ENCODE results near the gene ZNF341.
A peak's percentile ranks its signal among the peaks of the same experiment; 100 is the strongest.

Gene ZNF341

GRCh38 chr20:33812908-33813462 is 81.2 kb downstream of the ZNF341 start:
- Histone ChIP-seq H3K4me2 (ENCODE audit: insufficient read depth, low read length, poor library complexity, severe bottlenecking) (peak overlapping the region; percentile 69), H4K8ac (ENCODE audit: low read depth, low read length) (no peak overlapping the region), H3K4me3 (ENCODE audit: low read length in 2 of 2) (peak overlapping the region in 1 of 2 donors; percentile 88), H2BK120ac (ENCODE audit: low read depth, low read length) (no peak overlapping the region), H3K27ac (replicated peaks; ENCODE audit: low read length) (no peak overlapping the region), H3K79me1 (ENCODE audit: low read depth, low read length) (peaks cover 12% of the 10 kb centered on the region), H2BK12ac (ENCODE audit: low read length) (no peak overlapping the region), H2AK5ac (ENCODE audit: low read depth, low read length) (no peak overlapping the region), H2BK15ac (ENCODE audit: low read length) (no peak overlapping the region), H3K9ac (ENCODE audit: low read depth, low read length, poor library complexity) (no peak overlapping the region), H3K36me3 (replicated peaks in 1 of 2; ENCODE audit: control insufficient read depth in 2 of 2, insufficient read depth in 2 of 2, low read length in 2 of 2) (peaks cover 0 to 15% of the 10 kb centered on the region in 2 donors), H3K27me3 (ENCODE audit: control insufficient read depth in 3 of 3, insufficient read depth in 3 of 3, low read depth in 1 of 3, low read length in 3 of 3) (no peaks in the 10 kb centered on the region), H3K23ac (ENCODE audit: low read depth, low read length, poor library complexity) (no peak overlapping the region), H4K91ac (ENCODE audit: low read depth, low read length, poor library complexity) (no peak overlapping the region), H3K14ac (ENCODE audit: low read length) (no peak overlapping the region), H3K4ac (ENCODE audit: low read length) (no peak overlapping the region), H3K4me1 (ENCODE audit: control insufficient read depth in 2 of 2, insufficient read depth in 1 of 2, low read depth in 1 of 2, low read length in 2 of 2) (peaks cover 5% of the 10 kb centered on the region in 2 donors), H2AFZ (ENCODE audit: low read length) (no peak overlapping the region), H2BK5ac (ENCODE audit: low read length) (no peak overlapping the region), H3K9me3 (replicated peaks in 1 of 2; ENCODE audit: control insufficient read depth in 2 of 2, insufficient read depth in 1 of 2, low read depth in 1 of 2, low read length in 2 of 2) (no peaks in the 10 kb centered on the region), H3K18ac (ENCODE audit: low read length) (no peak overlapping the region)
- no CpG with 5 or more reads among the region's 10 CpGs for WGBS, 2 donors (ENCODE audit: extremely low coverage in 2 of 2, insufficient read length in 2 of 2, insufficient replicate concordance in 1 of 2)
- DNase-seq (ENCODE audit: low spot score): no peak

- Histone ChIP-seq H3K14ac (ENCODE audit: low read length) (no peak overlapping the region), H3K4me2 (ENCODE audit: insufficient read depth, low read length, poor library complexity, severe bottlenecking) (no peak overlapping the region), H3K23ac (ENCODE audit: low read depth, low read length, poor library complexity) (no peak overlapping the region), H2AFZ (ENCODE audit: low read length) (no peak overlapping the region), H3K27me3 (ENCODE audit: control insufficient read depth in 3 of 3, insufficient read depth in 3 of 3, low read depth in 1 of 3, low read length in 3 of 3) (no peaks in the 10 kb centered on the region), H3K27ac (replicated peaks; ENCODE audit: low read length) (no peak overlapping the region), H3K79me1 (ENCODE audit: low read depth, low read length) (peaks cover 12% of the 10 kb centered on the region), H3K18ac (ENCODE audit: low read length) (no peak overlapping the region), H2BK5ac (ENCODE audit: low read length) (no peak overlapping the region), H2BK12ac (ENCODE audit: low read length) (no peak overlapping the region), H3K4me3 (ENCODE audit: low read length in 2 of 2) (no peak overlapping the region), H3K9me3 (replicated peaks in 1 of 2; ENCODE audit: control insufficient read depth in 2 of 2, insufficient read depth in 1 of 2, low read depth in 1 of 2, low read length in 2 of 2) (no peaks in the 10 kb centered on the region), H3K4ac (ENCODE audit: low read length) (no peak overlapping the region), H4K8ac (ENCODE audit: low read depth, low read length) (peak overlapping the region; percentile 67), H3K9ac (ENCODE audit: low read depth, low read length, poor library complexity) (peak overlapping the region; percentile 18), H3K36me3 (replicated peaks in 1 of 2; ENCODE audit: control insufficient read depth in 2 of 2, insufficient read depth in 2 of 2, low read length in 2 of 2) (peaks cover 0 to 15% of the 10 kb centered on the region in 2 donors), H2BK120ac (ENCODE audit: low read depth, low read length) (no peak overlapping the region), H2BK15ac (ENCODE audit: low read length) (no peak overlapping the region), H3K4me1 (ENCODE audit: control insufficient read depth in 2 of 2, insufficient read depth in 1 of 2, low read depth in 1 of 2, low read length in 2 of 2) (peaks cover 5 to 6% of the 10 kb centered on the region in 2 donors), H2AK5ac (ENCODE audit: low read depth, low read length) (no peak overlapping the region), H4K91ac (ENCODE audit: low read depth, low read length, poor library complexity) (no peak overlapping the region)
- no peak for DNase-seq (ENCODE audit: low spot score)
- WGBS, 2 donors (ENCODE audit: extremely low coverage in 2 of 2, insufficient read length in 2 of 2, insufficient replicate concordance in 1 of 2): no CpG with 5 or more reads among the region's 5 CpGs
These were observed 82.5 kb downstream of the ZNF341 start for GRCh38 chr20:33814238-33814712.

GRCh38 chr20:33815671-33816070 is 83.9 kb downstream of the ZNF341 start:
- Histone ChIP-seq H2AFZ (ENCODE audit: low read length) (no peak overlapping the region), H3K9ac (ENCODE audit: low read depth, low read length, poor library complexity) (no peak overlapping the region), H2BK5ac (ENCODE audit: low read length) (no peak overlapping the region), H2BK120ac (ENCODE audit: low read depth, low read length) (no peak overlapping the region), H3K4me1 (ENCODE audit: control insufficient read depth in 2 of 2, insufficient read depth in 1 of 2, low read depth in 1 of 2, low read length in 2 of 2) (peaks cover 5 to 6% of the 10 kb centered on the region in 2 donors), H4K91ac (ENCODE audit: low read depth, low read length, poor library complexity) (no peak overlapping the region), H3K27ac (replicated peaks; ENCODE audit: low read length) (no peak overlapping the region), H3K79me1 (ENCODE audit: low read depth, low read length) (peaks cover 12% of the 10 kb centered on the region), H3K4ac (ENCODE audit: low read length) (no peak overlapping the region), H2AK5ac (ENCODE audit: low read depth, low read length) (no peak overlapping the region), H3K14ac (ENCODE audit: low read length) (no peak overlapping the region), H3K27me3 (ENCODE audit: control insufficient read depth in 3 of 3, insufficient read depth in 3 of 3, low read depth in 1 of 3, low read length in 3 of 3) (no peaks in the 10 kb centered on the region), H4K8ac (ENCODE audit: low read depth, low read length) (no peak overlapping the region), H2BK12ac (ENCODE audit: low read length) (no peak overlapping the region), H3K9me3 (replicated peaks in 1 of 2; ENCODE audit: control insufficient read depth in 2 of 2, insufficient read depth in 1 of 2, low read depth in 1 of 2, low read length in 2 of 2) (no peaks in the 10 kb centered on the region), H3K4me2 (ENCODE audit: insufficient read depth, low read length, poor library complexity, severe bottlenecking) (no peak overlapping the region), H3K23ac (ENCODE audit: low read depth, low read length, poor library complexity) (no peak overlapping the region), H3K36me3 (replicated peaks in 1 of 2; ENCODE audit: control insufficient read depth in 2 of 2, insufficient read depth in 2 of 2, low read length in 2 of 2) (peaks cover 0 to 15% of the 10 kb centered on the region in 2 donors), H3K4me3 (ENCODE audit: low read length in 2 of 2) (no peak overlapping the region), H2BK15ac (ENCODE audit: low read length) (no peak overlapping the region), H3K18ac (ENCODE audit: low read length) (no peak overlapping the region)
- no CpG with 5 or more reads among the region's 3 CpGs for WGBS, 2 donors (ENCODE audit: extremely low coverage in 2 of 2, insufficient read length in 2 of 2, insufficient replicate concordance in 1 of 2)
- no peak for DNase-seq (ENCODE audit: low spot score)

- WGBS, 2 donors (ENCODE audit: extremely low coverage in 2 of 2, insufficient read length in 2 of 2, insufficient replicate concordance in 1 of 2): no CpG with 5 or more reads among the region's 1 CpG
- DNase-seq (ENCODE audit: low spot score): no peak
- H3K4me2 ChIP-seq (ENCODE audit: insufficient read depth, low read length, poor library complexity, severe bottlenecking): no peak overlapping the region
- H3K79me1 ChIP-seq (ENCODE audit: low read depth, low read length): peaks cover 12% of the 10 kb centered on the region
- no peak overlapping the region for H3K4ac ChIP-seq (ENCODE audit: low read length)
- H3K18ac ChIP-seq (ENCODE audit: low read length): no peak overlapping the region
- no peak overlapping the region for H4K91ac ChIP-seq (ENCODE audit: low read depth, low read length, poor library complexity)
- no peak overlapping the region for H2BK15ac ChIP-seq (ENCODE audit: low read length)
- no peak overlapping the region for H3K14ac ChIP-seq (ENCODE audit: low read length)
- H2BK5ac ChIP-seq (ENCODE audit: low read length): no peak overlapping the region
- H3K36me3 ChIP-seq (replicated peaks in 1 of 2; ENCODE audit: control insufficient read depth in 2 of 2, insufficient read depth in 2 of 2, low read length in 2 of 2): peaks cover 0 to 15% of the 10 kb centered on the region in 2 donors
- no peak overlapping the region for H3K27ac ChIP-seq (replicated peaks; ENCODE audit: low read length)
- no peak overlapping the region for H3K4me3 ChIP-seq (ENCODE audit: low read length in 2 of 2)
- H2AK5ac ChIP-seq (ENCODE audit: low read depth, low read length): no peak overlapping the region
- no peak overlapping the region for H2BK120ac ChIP-seq (ENCODE audit: low read depth, low read length)
- H4K8ac ChIP-seq (ENCODE audit: low read depth, low read length): no peak overlapping the region
- peaks cover 5 to 6% of the 10 kb centered on the region in 2 donors for H3K4me1 ChIP-seq (ENCODE audit: control insufficient read depth in 2 of 2, insufficient read depth in 1 of 2, low read depth in 1 of 2, low read length in 2 of 2)
- no peak overlapping the region for H2BK12ac ChIP-seq (ENCODE audit: low read length)
- H2AFZ ChIP-seq (ENCODE audit: low read length): no peak overlapping the region
- H3K23ac ChIP-seq (ENCODE audit: low read depth, low read length, poor library complexity): no peak overlapping the region
- H3K9ac ChIP-seq (ENCODE audit: low read depth, low read length, poor library complexity): no peak overlapping the region
- no peaks in the 10 kb centered on the region for H3K27me3 ChIP-seq (ENCODE audit: control insufficient read depth in 3 of 3, insufficient read depth in 3 of 3, low read depth in 1 of 3, low read length in 3 of 3)
- H3K9me3 ChIP-seq (replicated peaks in 1 of 2; ENCODE audit: control insufficient read depth in 2 of 2, insufficient read depth in 1 of 2, low read depth in 1 of 2, low read length in 2 of 2): no peaks in the 10 kb centered on the region
These were observed 84.4 kb downstream of the ZNF341 start for GRCh38 chr20:33816191-33816590.
